ENCODE measurements around the gene ITIH5. TPM values are rescaled to one million over a fixed set of nuclear protein-coding genes. Genes with fewer than 3 reads are reported as not detected.

Gene ITIH5
- polyA plus RNA-seq, 1 donor from 2014 or later = 0.28 TPM

DNA sequence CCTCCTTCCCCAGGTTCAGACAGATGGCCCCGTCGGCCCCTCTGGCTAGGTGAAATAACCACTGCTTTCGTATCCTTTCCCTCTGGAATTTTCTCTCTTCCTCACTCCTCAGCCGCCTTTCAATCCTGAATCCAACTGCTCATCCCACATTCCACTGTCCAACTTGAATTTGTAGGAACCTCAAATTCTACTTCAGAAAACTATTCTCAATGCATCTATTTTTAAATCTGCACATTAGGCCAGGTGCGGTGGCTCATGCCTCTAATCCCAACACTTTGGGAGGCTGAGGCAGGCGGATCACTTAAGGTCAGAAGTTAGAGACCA lies 78.9 kb downstream of the ITIH5 start:
- Histone ChIP-seq H3K4me2 (ENCODE audit: low read length) (no peak overlapping the region), H3K36me3 (ENCODE audit: insufficient read depth, low read length) (no peaks in the 10 kb centered on the region), H3K27me3 (ENCODE audit: insufficient read depth, low read depth, low read length) (no peaks in the 10 kb centered on the region), H3K27ac (ENCODE audit: low read length) (no peak overlapping the region), H4K20me1 (ENCODE audit: insufficient read depth) (no peaks in the 10 kb centered on the region), H3F3A (ENCODE audit: insufficient read depth, low read length, poor library complexity, severe bottlenecking) (no peaks in the 10 kb centered on the region), H2AFZ (ENCODE audit: low read depth, low read length) (no peak overlapping the region), H3K9ac (ENCODE audit: low read length) (no peak overlapping the region), H3K9me2 (ENCODE audit: insufficient read depth, low read length) (no peaks in the 10 kb centered on the region), H3K9me3 (ENCODE audit: low read length) (no peaks in the 10 kb centered on the region), H3K4me3 (ENCODE audit: low read length) (no peak overlapping the region), H3K79me2 (replicated peaks; ENCODE audit: insufficient read depth, low read length) (no peaks in the 10 kb centered on the region)
- no peak for TF ChIP-seq EZH2 (IDR thresholded peaks at IDR 0.05; ENCODE audit: borderline replicate concordance, insufficient read depth, low read length, poor library complexity, severe bottlenecking)
- no peak for TF ChIP-seq POLR2AphosphoS5 (IDR thresholded peaks at IDR 0.05)
- TF ChIP-seq RAD21 (conservative IDR thresholded peaks at IDR 0.05) = no peak
- TF ChIP-seq SMC3 (conservative IDR thresholded peaks at IDR 0.05; ENCODE audit: poor library complexity) = no peak
- no peak for TF ChIP-seq EP300 (conservative IDR thresholded peaks at IDR 0.05; ENCODE audit: poor library complexity, severe bottlenecking)
- no peak for TF ChIP-seq REST (IDR thresholded peaks at IDR 0.05; ENCODE audit: borderline replicate concordance)
- TF ChIP-seq MXI1 (conservative IDR thresholded peaks at IDR 0.05; ENCODE audit: poor library complexity, severe bottlenecking) = no peak
- no peak for TF ChIP-seq TAF1 (IDR thresholded peaks at IDR 0.05; ENCODE audit: low read depth)
- TF ChIP-seq, protein P1, sequence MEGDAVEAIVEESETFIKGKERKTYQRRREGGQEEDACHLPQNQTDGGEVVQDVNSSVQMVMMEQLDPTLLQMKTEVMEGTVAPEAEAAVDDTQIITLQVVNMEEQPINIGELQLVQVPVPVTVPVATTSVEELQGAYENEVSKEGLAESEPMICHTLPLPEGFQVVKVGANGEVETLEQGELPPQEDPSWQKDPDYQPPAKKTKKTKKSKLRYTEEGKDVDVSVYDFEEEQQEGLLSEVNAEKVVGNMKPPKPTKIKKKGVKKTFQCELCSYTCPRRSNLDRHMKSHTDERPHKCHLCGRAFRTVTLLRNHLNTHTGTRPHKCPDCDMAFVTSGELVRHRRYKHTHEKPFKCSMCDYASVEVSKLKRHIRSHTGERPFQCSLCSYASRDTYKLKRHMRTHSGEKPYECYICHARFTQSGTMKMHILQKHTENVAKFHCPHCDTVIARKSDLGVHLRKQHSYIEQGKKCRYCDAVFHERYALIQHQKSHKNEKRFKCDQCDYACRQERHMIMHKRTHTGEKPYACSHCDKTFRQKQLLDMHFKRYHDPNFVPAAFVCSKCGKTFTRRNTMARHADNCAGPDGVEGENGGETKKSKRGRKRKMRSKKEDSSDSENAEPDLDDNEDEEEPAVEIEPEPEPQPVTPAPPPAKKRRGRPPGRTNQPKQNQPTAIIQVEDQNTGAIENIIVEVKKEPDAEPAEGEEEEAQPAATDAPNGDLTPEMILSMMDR (IDR thresholded peaks at IDR 0.05; ENCODE audit: poor library complexity, severe bottlenecking) = no peak

- no peaks in the 10 kb centered on the region for H3K27me3 ChIP-seq (ENCODE audit: insufficient read depth, low read depth, low read length)
- no peaks in the 10 kb centered on the region for H3K79me2 ChIP-seq (replicated peaks; ENCODE audit: insufficient read depth, low read length)
- TF ChIP-seq TAF1 (IDR thresholded peaks at IDR 0.05; ENCODE audit: low read depth) (no peak), MXI1 (conservative IDR thresholded peaks at IDR 0.05; ENCODE audit: poor library complexity, severe bottlenecking) (no peak), REST (IDR thresholded peaks at IDR 0.05; ENCODE audit: borderline replicate concordance) (no peak), EZH2 (IDR thresholded peaks at IDR 0.05; ENCODE audit: borderline replicate concordance, insufficient read depth, low read length, poor library complexity, severe bottlenecking) (no peak), SMC3 (conservative IDR thresholded peaks at IDR 0.05; ENCODE audit: poor library complexity) (no peak), RAD21 (conservative IDR thresholded peaks at IDR 0.05) (no peak), POLR2AphosphoS5 (IDR thresholded peaks at IDR 0.05) (no peak), EP300 (conservative IDR thresholded peaks at IDR 0.05; ENCODE audit: poor library complexity, severe bottlenecking) (no peak)
- TF ChIP-seq, protein P1 (IDR thresholded peaks at IDR 0.05; ENCODE audit: poor library complexity, severe bottlenecking) = no peak
- H2AFZ ChIP-seq (ENCODE audit: low read depth, low read length) = no peak overlapping the region
- H3K9me3 ChIP-seq (ENCODE audit: low read length) = no peaks in the 10 kb centered on the region
- no peaks in the 10 kb centered on the region for H3F3A ChIP-seq (ENCODE audit: insufficient read depth, low read length, poor library complexity, severe bottlenecking)
- no peaks in the 10 kb centered on the region for H4K20me1 ChIP-seq (ENCODE audit: insufficient read depth)
- no peak overlapping the region for H3K4me3 ChIP-seq (ENCODE audit: low read length)
- H3K27ac ChIP-seq (ENCODE audit: low read length) = no peak overlapping the region
- H3K9me2 ChIP-seq (ENCODE audit: insufficient read depth, low read length) = no peaks in the 10 kb centered on the region
- no peaks in the 10 kb centered on the region for H3K36me3 ChIP-seq (ENCODE audit: insufficient read depth, low read length)
- no peak overlapping the region for H3K4me2 ChIP-seq (ENCODE audit: low read length)
- no peak overlapping the region for H3K9ac ChIP-seq (ENCODE audit: low read length)
Measured at GRCh38 chr10:7587168-7587864, 79.5 kb downstream of the ITIH5 start.
